ENCODE results near the gene CD59. TPM values are rescaled to one million over a fixed set of nuclear protein-coding genes. Genes with fewer than 3 reads are reported as not detected.

CD59 gene
- total and polyA plus RNA-seq, 7 donors = 54.1 to 210 (median 174) TPM

Other genes with a start within 250 kb of the CD59 start
- not detected for gene C11orf91, start 35.6 kb downstream of the CD59 start, total RNA-seq
- gene C11orf91, start 35.6 kb downstream of the CD59 start, polyA plus RNA-seq = not detected
- gene FBXO3, start 38.1 kb upstream of the CD59 start, total RNA-seq = 10 to 100 TPM; 36.8 to 53.5 (median 50.4) TPM
- 10 to 100 TPM; 20.2 to 34.7 (median 27.6) TPM for gene FBXO3, start 38.1 kb upstream of the CD59 start, polyA plus RNA-seq
- gene LMO2, start 155.7 kb upstream of the CD59 start, total RNA-seq = 10 to 100 TPM in 3 of 4 donors, 1 to 10 TPM in 1; 8.6 to 13.6 (median 12.0) TPM
- gene LMO2, start 155.7 kb upstream of the CD59 start, polyA plus RNA-seq = 10 to 100 TPM in 2 of 3 donors, 1 to 10 TPM in 1; 4.9 to 19.8 (median 12.3) TPM